ENCODE data around the gene OPHN1. TPM values are rescaled to one million over a fixed set of nuclear protein-coding genes. Genes with fewer than 3 reads are reported as not detected.

OPHN1 gene
- 1.5 and 4.7 TPM in 2 replicates for total RNA-seq

GRCh38 chrX:68433155-68433980 lies at the start of gene OPHN1:
Gene OPHN1 (minus strand): TSS chrX:68433495. CDS start chrX:68433020, 475 bp downstream.

Other genes starting within 250 kb of the OPHN1 start
- 11.2 and 25.1 TPM in 2 replicates for gene YIPF6, start 65.6 kb upstream of the OPHN1 start, total RNA-seq
- 1.9 and 2.3 TPM in 2 replicates for gene STARD8, start 214.2 kb upstream of the OPHN1 start, total RNA-seq